ENCODE measurements around the gene LONP1.

DNA sequence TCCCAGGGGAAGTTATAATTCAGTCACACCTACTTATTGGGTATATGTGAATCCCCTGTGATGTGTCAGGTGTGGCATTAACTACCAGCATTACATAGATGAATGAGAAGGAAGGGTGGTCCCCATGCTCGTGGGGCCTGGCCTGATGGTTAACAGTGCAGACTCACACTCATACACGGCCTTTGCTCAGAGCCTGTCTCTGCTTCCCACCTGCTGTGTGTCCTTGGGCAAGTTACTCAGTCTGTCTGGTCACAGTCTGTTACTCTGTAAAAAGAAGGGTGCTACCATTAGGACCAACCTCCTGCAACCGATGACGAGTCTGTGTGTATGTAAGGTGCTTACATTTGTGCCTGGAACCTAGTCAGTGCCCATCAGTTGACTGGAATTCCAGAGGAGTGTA is 73.2 kb downstream of the LONP1 start:
- TF ChIP-seq, protein P1, sequence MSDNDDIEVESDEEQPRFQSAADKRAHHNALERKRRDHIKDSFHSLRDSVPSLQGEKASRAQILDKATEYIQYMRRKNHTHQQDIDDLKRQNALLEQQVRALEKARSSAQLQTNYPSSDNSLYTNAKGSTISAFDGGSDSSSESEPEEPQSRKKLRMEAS (CRISPR knock-in tag; IDR thresholded peaks at IDR 0.05), result no peak
- TF ChIP-seq, protein P2, sequence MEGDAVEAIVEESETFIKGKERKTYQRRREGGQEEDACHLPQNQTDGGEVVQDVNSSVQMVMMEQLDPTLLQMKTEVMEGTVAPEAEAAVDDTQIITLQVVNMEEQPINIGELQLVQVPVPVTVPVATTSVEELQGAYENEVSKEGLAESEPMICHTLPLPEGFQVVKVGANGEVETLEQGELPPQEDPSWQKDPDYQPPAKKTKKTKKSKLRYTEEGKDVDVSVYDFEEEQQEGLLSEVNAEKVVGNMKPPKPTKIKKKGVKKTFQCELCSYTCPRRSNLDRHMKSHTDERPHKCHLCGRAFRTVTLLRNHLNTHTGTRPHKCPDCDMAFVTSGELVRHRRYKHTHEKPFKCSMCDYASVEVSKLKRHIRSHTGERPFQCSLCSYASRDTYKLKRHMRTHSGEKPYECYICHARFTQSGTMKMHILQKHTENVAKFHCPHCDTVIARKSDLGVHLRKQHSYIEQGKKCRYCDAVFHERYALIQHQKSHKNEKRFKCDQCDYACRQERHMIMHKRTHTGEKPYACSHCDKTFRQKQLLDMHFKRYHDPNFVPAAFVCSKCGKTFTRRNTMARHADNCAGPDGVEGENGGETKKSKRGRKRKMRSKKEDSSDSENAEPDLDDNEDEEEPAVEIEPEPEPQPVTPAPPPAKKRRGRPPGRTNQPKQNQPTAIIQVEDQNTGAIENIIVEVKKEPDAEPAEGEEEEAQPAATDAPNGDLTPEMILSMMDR (IDR thresholded peaks at IDR 0.05), result no peak
- no peak for TF ChIP-seq GTF2I (CRISPR knock-in tag; conservative IDR thresholded peaks at IDR 0.05)
- no peak for TF ChIP-seq MYBL2 (CRISPR knock-in tag; IDR thresholded peaks at IDR 0.05)
- no peak for TF ChIP-seq CREB1 (CRISPR knock-in tag; IDR thresholded peaks at IDR 0.05)

Data from WTC11 (cell line).